Loucy (cell line): ENCODE data around the gene FBRSL1.

Experiments used
- EZH2phosphoT487 ChIP-seq: fragments of 200-600 bp; IDR thresholded peaks from 2 replicates; pipeline ENCODE4 v1.6.1; 2018; ENCODE audit warnings: antibody characterized with exemption, mild to moderate bottlenecking, moderate library complexity, borderline replicate concordance
- TF ChIP-seq, protein P1 (sequence below): fragments of 200-600 bp; sonication (generic); conservative IDR thresholded peaks from 2 replicates; pipeline ENCODE4 v1.5.1; 2014; ENCODE audit warnings: mild to moderate bottlenecking, antibody characterized with exemption, low read length

DNA sequence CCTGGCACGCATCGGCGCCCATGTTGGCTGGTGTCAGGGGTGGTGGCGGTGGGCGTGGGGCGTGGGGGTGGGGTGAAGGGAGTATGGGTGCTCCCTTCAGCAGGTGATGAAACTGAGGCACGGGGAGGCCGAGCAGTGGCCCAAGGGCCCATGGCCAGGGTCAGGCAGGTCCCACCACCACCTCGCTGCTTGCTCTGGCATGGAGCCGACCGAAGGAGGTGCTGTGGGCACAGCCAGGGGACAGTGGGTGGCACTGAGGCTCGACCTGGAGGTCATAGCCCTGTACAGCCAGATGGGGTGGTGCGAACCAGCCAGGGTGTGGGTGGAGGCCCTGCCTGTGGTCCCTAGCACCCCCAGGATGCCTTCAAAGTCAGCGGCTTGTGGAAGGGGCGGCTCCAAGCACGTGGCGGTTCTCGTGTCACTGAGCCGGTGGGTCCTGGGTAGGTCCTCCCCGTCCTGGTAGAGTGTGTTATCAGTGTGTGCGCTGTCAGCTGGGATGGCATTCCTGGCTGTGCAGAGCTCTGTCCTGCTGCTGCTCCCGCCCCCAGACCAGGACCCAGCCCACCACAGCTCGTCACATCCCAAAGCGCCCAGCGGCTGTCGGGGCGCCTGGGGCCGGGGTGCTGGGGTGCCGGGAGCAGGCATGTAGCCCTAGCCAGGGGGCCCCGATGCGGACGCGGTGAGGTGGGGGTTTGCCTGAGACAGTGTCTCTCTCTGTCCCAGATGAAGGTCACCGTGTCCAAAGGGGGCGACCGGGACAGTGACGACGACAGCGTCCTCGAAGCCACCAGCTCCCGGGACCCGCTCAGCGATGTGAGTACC, 35.3 kb downstream of the FBRSL1 start:
- TF ChIP-seq, protein P1, sequence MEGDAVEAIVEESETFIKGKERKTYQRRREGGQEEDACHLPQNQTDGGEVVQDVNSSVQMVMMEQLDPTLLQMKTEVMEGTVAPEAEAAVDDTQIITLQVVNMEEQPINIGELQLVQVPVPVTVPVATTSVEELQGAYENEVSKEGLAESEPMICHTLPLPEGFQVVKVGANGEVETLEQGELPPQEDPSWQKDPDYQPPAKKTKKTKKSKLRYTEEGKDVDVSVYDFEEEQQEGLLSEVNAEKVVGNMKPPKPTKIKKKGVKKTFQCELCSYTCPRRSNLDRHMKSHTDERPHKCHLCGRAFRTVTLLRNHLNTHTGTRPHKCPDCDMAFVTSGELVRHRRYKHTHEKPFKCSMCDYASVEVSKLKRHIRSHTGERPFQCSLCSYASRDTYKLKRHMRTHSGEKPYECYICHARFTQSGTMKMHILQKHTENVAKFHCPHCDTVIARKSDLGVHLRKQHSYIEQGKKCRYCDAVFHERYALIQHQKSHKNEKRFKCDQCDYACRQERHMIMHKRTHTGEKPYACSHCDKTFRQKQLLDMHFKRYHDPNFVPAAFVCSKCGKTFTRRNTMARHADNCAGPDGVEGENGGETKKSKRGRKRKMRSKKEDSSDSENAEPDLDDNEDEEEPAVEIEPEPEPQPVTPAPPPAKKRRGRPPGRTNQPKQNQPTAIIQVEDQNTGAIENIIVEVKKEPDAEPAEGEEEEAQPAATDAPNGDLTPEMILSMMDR: no peak
- TF ChIP-seq EZH2phosphoT487: no peak
